Measurements from ENCODE around the gene LSM3.
"Not testable (repeated sequence)": the region's sequence is repeated elsewhere in the genome, so short reads cannot be mapped to it uniquely, and the experiment has no call there.

DNA sequence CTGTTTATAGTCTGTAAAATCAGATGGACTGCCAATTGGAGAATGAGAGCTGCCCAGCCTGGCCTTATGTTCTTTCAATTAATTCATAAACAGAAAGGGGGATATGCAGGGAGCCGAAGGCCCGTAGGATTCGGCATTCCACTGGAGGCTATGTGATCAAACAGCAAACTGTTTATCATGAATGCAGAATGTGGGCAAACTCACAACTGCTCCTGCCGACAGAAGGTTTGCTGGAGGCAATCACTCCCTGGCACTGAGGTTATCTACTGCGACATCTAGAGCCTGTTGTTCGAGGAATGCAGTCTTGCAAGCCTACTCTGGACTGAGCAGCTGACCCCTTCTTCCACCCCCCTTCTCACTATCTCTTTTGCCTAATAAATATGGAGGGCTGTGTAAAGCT, 51.1 kb downstream of the LSM3 start:
- TF ChIP-seq POLR2A (IDR thresholded peaks at IDR 0.05): not testable (repeated sequence)
- TF ChIP-seq, protein P1, sequence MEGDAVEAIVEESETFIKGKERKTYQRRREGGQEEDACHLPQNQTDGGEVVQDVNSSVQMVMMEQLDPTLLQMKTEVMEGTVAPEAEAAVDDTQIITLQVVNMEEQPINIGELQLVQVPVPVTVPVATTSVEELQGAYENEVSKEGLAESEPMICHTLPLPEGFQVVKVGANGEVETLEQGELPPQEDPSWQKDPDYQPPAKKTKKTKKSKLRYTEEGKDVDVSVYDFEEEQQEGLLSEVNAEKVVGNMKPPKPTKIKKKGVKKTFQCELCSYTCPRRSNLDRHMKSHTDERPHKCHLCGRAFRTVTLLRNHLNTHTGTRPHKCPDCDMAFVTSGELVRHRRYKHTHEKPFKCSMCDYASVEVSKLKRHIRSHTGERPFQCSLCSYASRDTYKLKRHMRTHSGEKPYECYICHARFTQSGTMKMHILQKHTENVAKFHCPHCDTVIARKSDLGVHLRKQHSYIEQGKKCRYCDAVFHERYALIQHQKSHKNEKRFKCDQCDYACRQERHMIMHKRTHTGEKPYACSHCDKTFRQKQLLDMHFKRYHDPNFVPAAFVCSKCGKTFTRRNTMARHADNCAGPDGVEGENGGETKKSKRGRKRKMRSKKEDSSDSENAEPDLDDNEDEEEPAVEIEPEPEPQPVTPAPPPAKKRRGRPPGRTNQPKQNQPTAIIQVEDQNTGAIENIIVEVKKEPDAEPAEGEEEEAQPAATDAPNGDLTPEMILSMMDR (IDR thresholded peaks at IDR 0.05 in 4 of 5, conservative IDR thresholded peaks at IDR 0.05 in 1 of 5): not testable (repeated sequence)

Data from gastrocnemius medialis (tissue), 4 donors.